K562 (cell line): ENCODE results near the gene MYO1D. TPM values are rescaled to one million over a fixed set of nuclear protein-coding genes. Genes with fewer than 3 reads are reported as not detected.
A peak's percentile ranks its signal among the peaks of the same experiment; 100 is the strongest.

Source experiments
- ATF3 ChIP-seq, 2 experiments: fragments of 450-650 bp in 1 of 2; sonication (generic) in 1 of 2; formaldehyde crosslinking in 1 of 2; IDR thresholded peaks in 1 of 2; conservative IDR thresholded peaks in 1 of 2; 2 replicates each; pipeline versions ENCODE4 v1.6.1 to v1.8.1; 2016 to 2023; ENCODE audit warnings: mild to moderate bottlenecking in 2 of 2, moderate library complexity in 2 of 2, inconsistent platforms in 1 of 2, missing genetic modification reagents in 1 of 2
- E2F6 ChIP-seq, 2 experiments: IDR thresholded peaks; 2 replicates each; pipeline ENCODE4 v1.6.1; 2011; ENCODE audit warnings: borderline replicate concordance in 1 of 2, control low read depth in 1 of 2, low read depth in 1 of 2, low read length in 1 of 2, mild to moderate bottlenecking in 1 of 2, mixed read lengths in 1 of 2, moderate library complexity in 1 of 2; ENCODE audit not compliant: insufficient read depth in 1 of 2, insufficient read length in 1 of 2, poor library complexity in 1 of 2, severe bottlenecking in 1 of 2; ENCODE audit errors: extremely low read depth in 1 of 2
- GTF2F1 ChIP-seq: IDR thresholded peaks from 2 replicates; pipeline ENCODE4 v1.6.1; 2011; ENCODE audit warnings: low read depth, low read length, improper control_type of control experiment
- IRF1 ChIP-seq: sonication (generic); formaldehyde crosslinking; IDR thresholded peaks from 2 replicates; pipeline ENCODE4 v1.8.0; 2022; ENCODE audit warnings: missing genetic modification reagents, mild to moderate bottlenecking, borderline replicate concordance
- MCM7 ChIP-seq, 2 experiments: fragments of 450-650 bp; IDR thresholded peaks; 2 replicates each; pipeline ENCODE4 v1.6.1; 2016 to 2018
- MXI1 ChIP-seq: IDR thresholded peaks from 2 replicates; pipeline ENCODE4 v1.6.1; 2011; ENCODE audit warnings: low read depth, mild to moderate bottlenecking, improper control_type of control experiment, low read length
- POLR2B ChIP-seq: fragments of 450-650 bp; IDR thresholded peaks from 2 replicates; pipeline ENCODE4 v1.6.1; 2018; ENCODE audit warnings: low read depth; ENCODE audit not compliant: partially characterized antibody
- SIN3A ChIP-seq, 2 experiments: fragments of 150-350 bp in 1 of 2; IDR thresholded peaks; 2 replicates each; pipeline ENCODE4 v1.6.1; 2011 to 2016; ENCODE audit warnings: borderline replicate concordance in 2 of 2, low read depth in 2 of 2, low read length in 2 of 2, mild to moderate bottlenecking in 2 of 2, moderate library complexity in 2 of 2; ENCODE audit not compliant: control insufficient read depth in 1 of 2
- SMAD3 ChIP-seq: fragments of 450-650 bp; formaldehyde crosslinking; conservative IDR thresholded peaks from 2 replicates; pipeline ENCODE4 v1.4.0; 2020; ENCODE audit warnings: mild to moderate bottlenecking
- STAT6 ChIP-seq: sonication (generic); formaldehyde crosslinking; IDR thresholded peaks from 2 replicates; pipeline ENCODE4 v1.8.1; 2023; ENCODE audit warnings: mild to moderate bottlenecking, missing genetic modification reagents
- TFE3 ChIP-seq: fragments of 450-650 bp; formaldehyde crosslinking; IDR thresholded peaks from 2 replicates; pipeline ENCODE4 v1.4.0; 2020; ENCODE audit warnings: mild to moderate bottlenecking, mixed read lengths
- ZBTB9 ChIP-seq: fragments of 450-650 bp; formaldehyde crosslinking; IDR thresholded peaks from 2 replicates; pipeline ENCODE4 v1.4.0; 2020; ENCODE audit warnings: mild to moderate bottlenecking, moderate library complexity
- ZNF24 ChIP-seq: fragments of 450-650 bp; IDR thresholded peaks from 2 replicates; pipeline ENCODE4 v1.6.1; 2016
- ZNF76 ChIP-seq: fragments of 250-450 bp; sonication (Bioruptor Pico); IDR thresholded peaks from 2 replicates; pipeline ENCODE4 v1.4.0; 2020; ENCODE audit warnings: mild to moderate bottlenecking, moderate library complexity, borderline replicate concordance
- ZNF830 ChIP-seq: fragments of 250-450 bp; sonication (Bioruptor Pico); IDR thresholded peaks from 2 replicates; pipeline ENCODE4 v1.5.0; 2021; ENCODE audit warnings: mild to moderate bottlenecking
- polyA plus RNA-seq, 8 experiments: library from polyadenylated mRNA; depleted of rRNA in 4 of 8; stranded (reverse) in 5 of 8; unstranded in 3 of 8; fragments of >200 nt; fragmentation: Nextera tagmentation in 2 of 8; fragmentation: Illumina TruSeq in 1 of 8; extraction: Ambion mirVana in 2 of 8; extraction: Trizol in 1 of 8; gene quantifications; 2 replicates each; pipeline versions ENCODE4 v1.2.1 to v1.2.3, GENCODE V29; 2011 to 2014; ENCODE audit warnings: inconsistent platforms in 1 of 8, missing spikeins in 1 of 8
- total RNA-seq, 7 experiments: library from RNA; depleted of rRNA in 6 of 7; stranded (reverse); fragments of >200 nt in 6 of 7; fragmentation: Illumina TruSeq in 2 of 7; extraction: Trizol in 2 of 7; gene quantifications; 2 replicates each; pipeline versions ENCODE4 v1.2.1 to v1.2.3, GENCODE V29; 2011 to 2021; ENCODE audit warnings: low replicate concordance in 1 of 7

MYO1D gene
- total and polyA plus RNA-seq, 9 of the 15 experiments (the other 6 are each of a cell fraction or from before 2014, with no cell fraction given), result 2.1 to 71.2 (median 45.4) TPM

- no peak for TF ChIP-seq STAT6
- no peak for TF ChIP-seq SMAD3
- TF ChIP-seq ZNF830, result no peak
- TF ChIP-seq TFE3 (CRISPR knock-in tag), result no peak
- TF ChIP-seq MCM7 (IDR thresholded peaks at IDR 0.05), result no peak
- TF ChIP-seq SIN3A (IDR thresholded peaks at IDR 0.05; ENCODE audit: borderline replicate concordance in 2 of 2, control insufficient read depth in 1 of 2, low read depth in 2 of 2, low read length in 2 of 2), result no peak
- TF ChIP-seq ZNF76, result no peak
- no peak for TF ChIP-seq ZBTB9 (CRISPR knock-in tag)
- TF ChIP-seq POLR2B, result no peak
- TF ChIP-seq GTF2F1, result no peak
- TF ChIP-seq IRF1 (CRISPR knock-in tag), result no peak
- TF ChIP-seq MXI1, result no peak
- TF ChIP-seq E2F6 (IDR thresholded peaks at IDR 0.05; ENCODE audit: borderline replicate concordance in 1 of 2, extremely low read depth in 1 of 2, insufficient read depth in 1 of 2, insufficient read length in 1 of 2, low read depth in 1 of 2, low read length in 1 of 2, poor library complexity in 1 of 2, severe bottlenecking in 1 of 2), result no peak
- TF ChIP-seq ATF3 (IDR thresholded peaks at IDR 0.05), result peak; percentile 81
- no peak for TF ChIP-seq ATF3 (CRISPR knock-in tag; conservative IDR thresholded peaks at IDR 0.05)
- peak; percentile 49; the same call in 1 of the 2 replicates for TF ChIP-seq ZNF24
Observed at GRCh38 chr17:32894245-32894644, 17.3 kb upstream of the MYO1D start (continued).
